ENCODE data around the gene VSTM1.

DNA sequence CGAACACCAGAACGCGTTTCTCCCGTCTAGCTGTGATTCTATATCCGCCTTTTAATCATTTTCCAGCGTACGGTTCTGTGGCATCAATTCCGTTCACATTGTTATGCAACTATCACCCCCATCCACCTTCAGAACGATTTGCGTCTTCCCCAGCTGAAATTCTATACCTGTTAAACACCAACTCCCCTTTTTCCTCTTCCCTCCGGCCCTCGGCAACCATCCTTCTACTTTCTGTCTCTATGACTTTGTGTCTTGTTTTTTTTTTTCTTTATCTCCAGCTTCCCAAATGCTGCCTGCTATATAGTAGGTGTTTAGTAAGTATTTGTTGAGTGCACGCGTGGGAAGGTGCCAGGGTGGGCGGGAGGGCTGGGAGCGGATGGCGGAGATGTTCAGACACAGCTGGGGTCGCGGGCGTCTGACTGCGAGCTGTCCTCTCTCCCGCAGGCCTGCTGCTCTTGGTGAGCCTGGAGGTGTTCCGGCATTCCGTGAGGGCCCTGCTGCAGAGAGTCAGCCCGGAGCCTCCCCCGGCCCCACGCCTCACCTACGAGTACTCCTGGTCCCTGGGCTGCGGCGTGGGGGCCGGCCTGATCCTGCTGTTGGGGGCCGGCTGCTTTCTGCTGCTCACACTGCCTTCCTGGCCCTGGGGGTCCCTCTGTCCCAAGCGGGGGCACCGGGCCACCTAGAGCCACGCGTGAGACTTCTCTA, 52.0 kb downstream of the VSTM1 start:
- TF ChIP-seq CTCF (IDR thresholded peaks at IDR 0.05; ENCODE audit: low read depth, low read length, missing input control) (no peak), EGR1 (IDR thresholded peaks at IDR 0.05; ENCODE audit: low read depth in 2 of 2) (no peak), REST (IDR thresholded peaks at IDR 0.05) (no peak), TAF1 (conservative IDR thresholded peaks at IDR 0.05) (no peak)
- TF ChIP-seq, protein P1, sequence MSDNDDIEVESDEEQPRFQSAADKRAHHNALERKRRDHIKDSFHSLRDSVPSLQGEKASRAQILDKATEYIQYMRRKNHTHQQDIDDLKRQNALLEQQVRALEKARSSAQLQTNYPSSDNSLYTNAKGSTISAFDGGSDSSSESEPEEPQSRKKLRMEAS (IDR thresholded peaks at IDR 0.05) = no peak
